Neuron (in vitro differentiated cells): ENCODE results near the gene ZNF593OS.

Experiments used
- H2AFZ ChIP-seq: one replicate; pipeline ENCODE4 v1.6.1; 2013; ENCODE audit warnings: low read depth, mild to moderate bottlenecking, inconsistent platforms, low read length, moderate library complexity
- H3K27me3 ChIP-seq: one replicate; pipeline ENCODE4 v1.6.1; 2013; ENCODE audit warnings: low read length; ENCODE audit not compliant: insufficient read depth
- H3K36me3 ChIP-seq: one replicate; pipeline ENCODE4 v1.6.1; 2013; ENCODE audit warnings: low read length; ENCODE audit not compliant: insufficient read depth
- H3K4me1 ChIP-seq: one replicate; pipeline ENCODE4 v1.6.1; 2013; ENCODE audit warnings: low read length; ENCODE audit not compliant: insufficient read depth
- H3K4me3 ChIP-seq: 2 replicates; pipeline ENCODE4 v1.5.1; 2013; ENCODE audit warnings: mild to moderate bottlenecking, low read length, moderate library complexity
- H3K9me3 ChIP-seq: one replicate; pipeline ENCODE4 v1.6.1; 2013; ENCODE audit warnings: low read length

The ZNF593OS gene

GRCh38 chr1:26122988-26123973 lies 48.4 kb downstream of the ZNF593OS start:
- H3K4me1 ChIP-seq, result no peaks in the 10 kb centered on the region
- H3K27me3 ChIP-seq, result no peaks in the 10 kb centered on the region
- no peak overlapping the region for H2AFZ ChIP-seq
- H3K36me3 ChIP-seq, result peaks cover 25% of the 10 kb centered on the region
- no peaks in the 10 kb centered on the region for H3K9me3 ChIP-seq
- H3K4me3 ChIP-seq, result no peak overlapping the region

GRCh38 chr1:26121854-26122773 lies 49.5 kb downstream of the ZNF593OS start:
- Histone ChIP-seq H3K9me3 (no peaks in the 10 kb centered on the region), H3K27me3 (no peaks in the 10 kb centered on the region), H3K4me1 (no peaks in the 10 kb centered on the region), H3K36me3 (peaks cover 36% of the 10 kb centered on the region), H2AFZ (no peak overlapping the region), H3K4me3 (no peak overlapping the region)

GRCh38 chr1:26119892-26120608 lies 51.6 kb downstream of the ZNF593OS start:
- no peaks in the 10 kb centered on the region for H3K9me3 ChIP-seq
- H2AFZ ChIP-seq, result no peak overlapping the region
- H3K4me1 ChIP-seq, result no peaks in the 10 kb centered on the region
- H3K27me3 ChIP-seq, result no peaks in the 10 kb centered on the region
- H3K36me3 ChIP-seq, result peaks cover 46% of the 10 kb centered on the region
- no peak overlapping the region for H3K4me3 ChIP-seq
